HepG2 (cell line): ENCODE data around the gene ABCB6. TPM values are rescaled to one million over a fixed set of nuclear protein-coding genes. Genes with fewer than 3 reads are reported as not detected.

ENCODE experiments used
- ADNP ChIP-seq: sonication (generic); formaldehyde crosslinking; IDR thresholded peaks from 2 replicates; pipeline ENCODE4 v1.4.0; 2020; ENCODE audit warnings: missing genetic modification reagents
- ATF5 ChIP-seq: sonication (generic); formaldehyde crosslinking; IDR thresholded peaks from 2 replicates; pipeline ENCODE4 v1.4.0; 2020; ENCODE audit warnings: mild to moderate bottlenecking, low read depth, missing genetic modification reagents
- DR1 ChIP-seq: sonication (generic); formaldehyde crosslinking; IDR thresholded peaks from 2 replicates; pipeline ENCODE4 v1.8.0; 2021; ENCODE audit warnings: mild to moderate bottlenecking, missing genetic modification reagents, inconsistent platforms
- ETV6 ChIP-seq: sonication (generic); formaldehyde crosslinking; conservative IDR thresholded peaks from 2 replicates; pipeline ENCODE4 v1.4.0; 2020; ENCODE audit warnings: missing genetic modification reagents
- FOXO1 ChIP-seq: sonication (generic); formaldehyde crosslinking; IDR thresholded peaks from 2 replicates; pipeline ENCODE4 v1.4.0; 2020; ENCODE audit warnings: missing genetic modification reagents
- HBP1 ChIP-seq: IDR thresholded peaks from 2 replicates; pipeline ENCODE4 v1.6.1; 2016; ENCODE audit warnings: low read depth, control low read depth
- HNRNPLL ChIP-seq: fragments of 200-400 bp; formaldehyde crosslinking; IDR thresholded peaks from 2 replicates; pipeline ENCODE4 v1.6.1; 2017; ENCODE audit warnings: mild to moderate bottlenecking, low read depth, low read length; ENCODE audit not compliant: poor library complexity, severe bottlenecking
- IKZF5 ChIP-seq: IDR thresholded peaks from 2 replicates; pipeline ENCODE4 v1.6.1; 2018; ENCODE audit warnings: missing genetic modification reagents, mild to moderate bottlenecking, missing compliant biosample characterization
- KLF16 ChIP-seq, 2 experiments: sonication (generic) in 1 of 2; formaldehyde crosslinking in 1 of 2; IDR thresholded peaks; 2 replicates each; pipeline versions ENCODE4 v1.6.1 to v1.8.0; 2016 to 2023; ENCODE audit warnings: missing genetic modification reagents in 2 of 2, missing compliant biosample characterization in 1 of 2
- MTF2 ChIP-seq: sonication (generic); formaldehyde crosslinking; IDR thresholded peaks from 2 replicates; pipeline ENCODE4 v1.5.0; 2020; ENCODE audit warnings: missing genetic modification reagents, borderline replicate concordance
- MXD4 ChIP-seq: IDR thresholded peaks from 2 replicates; pipeline ENCODE4 v1.6.1; 2016; ENCODE audit warnings: mild to moderate bottlenecking, missing biosample characterization, missing genetic modification reagents
- PAX8 ChIP-seq: sonication (generic); formaldehyde crosslinking; IDR thresholded peaks from 2 replicates; pipeline ENCODE4 v1.8.0; 2022; ENCODE audit warnings: mild to moderate bottlenecking, missing genetic modification reagents, borderline replicate concordance
- RBAK ChIP-seq: sonication (generic); formaldehyde crosslinking; IDR thresholded peaks from 2 replicates; pipeline ENCODE4 v1.5.1; 2020; ENCODE audit warnings: mild to moderate bottlenecking, missing genetic modification reagents
- RFX5 ChIP-seq: IDR thresholded peaks from 2 replicates; pipeline ENCODE4 v1.6.1; 2011; ENCODE audit warnings: low read depth, low read length, improper control_type of control experiment
- TBX3 ChIP-seq: fragments of 450-650 bp; IDR thresholded peaks from 2 replicates; pipeline ENCODE4 v1.6.1; 2017; ENCODE audit warnings: antibody characterized with exemption, mild to moderate bottlenecking, inconsistent platforms, borderline replicate concordance
- ZBED4 ChIP-seq: sonication (generic); formaldehyde crosslinking; IDR thresholded peaks from 2 replicates; pipeline ENCODE4 v1.4.0; 2020; ENCODE audit warnings: missing genetic modification reagents, borderline replicate concordance
- ZNF234 ChIP-seq: sonication (generic); formaldehyde crosslinking; conservative IDR thresholded peaks from 2 replicates; pipeline ENCODE4 v1.5.1; 2020; ENCODE audit warnings: mild to moderate bottlenecking, missing genetic modification reagents
- ZNF451 ChIP-seq: sonication (generic); formaldehyde crosslinking; IDR thresholded peaks from 2 replicates; pipeline ENCODE4 v1.5.0; 2020; ENCODE audit warnings: mild to moderate bottlenecking, missing genetic modification reagents
- ZNF552 ChIP-seq: sonication (generic); formaldehyde crosslinking; IDR thresholded peaks from 2 replicates; pipeline ENCODE4 v1.9.0; 2022; ENCODE audit warnings: missing genetic modification reagents, mild to moderate bottlenecking, borderline replicate concordance
- ZNF691 ChIP-seq: sonication (generic); formaldehyde crosslinking; IDR thresholded peaks from 2 replicates; pipeline ENCODE4 v1.4.0; 2020; ENCODE audit warnings: missing genetic modification reagents, low read depth, mild to moderate bottlenecking, borderline replicate concordance
- polyA plus RNA-seq, 8 experiments: library from polyadenylated mRNA; depleted of rRNA in 3 of 8; stranded (reverse) in 7 of 8; unstranded in 1 of 8; fragments of >200 nt; fragmentation: Illumina TruSeq in 4 of 8; extraction: Trizol in 4 of 8; gene quantifications; 2 replicates each; pipeline versions ENCODE4 v1.2.1 to v1.2.3, GENCODE V29; 2011 to 2016; ENCODE audit warnings: low read depth in 4 of 8, missing spikeins in 1 of 8, mixed read lengths in 1 of 8; ENCODE audit not compliant: insufficient read depth in 1 of 8
- total RNA-seq, 5 experiments: library from RNA; depleted of rRNA; stranded (reverse); fragments of >200 nt; fragmentation: Illumina TruSeq; extraction: Trizol; gene quantifications; 2 replicates each; pipeline ENCODE4 v1.2.3, GENCODE V29; 2016; ENCODE audit warnings: low read depth in 1 of 5

ABCB6 gene
- total and polyA plus RNA-seq, 2 of the 13 experiments (the other 11 are each of a cell fraction or from before 2014, with no cell fraction given) = 91.1 to 137 TPM

GRCh38 chr2:219229305-219230058, 10.7 kb upstream of the ABCB6 start, which contains the start of the genes ANKZF1 and ATG9A (continued):
- TF ChIP-seq ATF5 (peak; percentile 80; the same call in 1 of the 2 replicates), TBX3 (peak; percentile 72; the same call in 1 of the 2 replicates), HNRNPLL (peak; percentile 80), ZNF451 (CRISPR knock-in tag) (peak; percentile 13; the same call in 1 of the 2 replicates), PAX8 (no peak), ADNP (CRISPR knock-in tag) (no peak), ZNF234 (CRISPR knock-in tag) (no peak), MXD4 (peak; percentile 16; the same call in 1 of the 2 replicates), DR1 (CRISPR knock-in tag) (peak; percentile 87), IKZF5 (peak; percentile 75; the same call in 1 of the 2 replicates), ZBED4 (CRISPR knock-in tag) (peak; percentile 94), KLF16 (CRISPR knock-in tag; IDR thresholded peaks at IDR 0.05) (peak in 1 of 2 experiments; percentile 88; a peak in 1 of 4 replicates), MTF2 (CRISPR knock-in tag) (no peak), RFX5 (peak; percentile 87), FOXO1 (peak; percentile 61), ZNF691 (no peak; the same call in 1 of the 2 replicates), RBAK (CRISPR knock-in tag) (no peak), ETV6 (CRISPR knock-in tag) (peak; percentile 26; the same call in 1 of the 2 replicates), HBP1 (peak; percentile 66; the same call in 1 of the 2 replicates), ZNF552 (CRISPR knock-in tag) (no peak)
